Liver (tissue), 9 donors: ENCODE data around the gene PPP1R14D. TPM values are rescaled to one million over a fixed set of nuclear protein-coding genes. Genes with fewer than 3 reads are reported as not detected.
A peak's percentile ranks its signal among the peaks of the same experiment; 100 is the strongest.

Experiments used
- DNase-seq: peaks from one replicate; pipeline ENCODE4 v3.0.0-alpha.2; 2017; ENCODE audit warnings: low spot score
- H3K27ac ChIP-seq, 2 donors: one replicate each; pipeline ENCODE4 v1.7.0; 2013; ENCODE audit warnings: inconsistent platforms in 2 of 2, low read length in 2 of 2, control low read depth in 1 of 2, low read depth in 1 of 2, mild to moderate bottlenecking in 1 of 2
- H3K27me3 ChIP-seq, 4 donors: one replicate each; pipeline versions ENCODE4 v1.6.1 to v1.7.0; 2013; ENCODE audit warnings: low read length in 3 of 4, inconsistent platforms in 1 of 4, mild to moderate bottlenecking in 1 of 4, moderate library complexity in 1 of 4; ENCODE audit not compliant: control insufficient read depth in 4 of 4, insufficient read depth in 4 of 4
- H3K36me3 ChIP-seq, 4 donors: one replicate each; pipeline versions ENCODE4 v1.6.1 to v1.7.0; 2013; ENCODE audit warnings: low read length in 3 of 4, mild to moderate bottlenecking in 3 of 4, low read depth in 1 of 4, moderate library complexity in 1 of 4; ENCODE audit not compliant: control insufficient read depth in 4 of 4, insufficient read depth in 3 of 4
- H3K4me1 ChIP-seq, 4 donors: one replicate each; pipeline versions ENCODE4 v1.6.1 to v1.7.0; 2013; ENCODE audit warnings: low read length in 3 of 4, mild to moderate bottlenecking in 3 of 4, moderate library complexity in 1 of 4; ENCODE audit not compliant: control insufficient read depth in 4 of 4, insufficient read depth in 4 of 4
- H3K4me3 ChIP-seq, 3 donors: one replicate each; pipeline versions ENCODE4 v1.6.1 to v1.7.0; 2013; ENCODE audit warnings: low read length in 3 of 3, control low read depth in 1 of 3, low read depth in 1 of 3, mild to moderate bottlenecking in 1 of 3
- H3K9ac ChIP-seq, 2 donors: one replicate each; pipeline ENCODE4 v1.7.0; 2013; ENCODE audit warnings: low read length in 2 of 2, mild to moderate bottlenecking in 2 of 2, moderate library complexity in 2 of 2, control low read depth in 1 of 2, low read depth in 1 of 2
- H3K9me3 ChIP-seq, 4 donors: one replicate each; pipeline versions ENCODE4 v1.6.1 to v1.7.0; 2013; ENCODE audit warnings: low read length in 3 of 4; ENCODE audit not compliant: control insufficient read depth in 4 of 4
- ATF3 ChIP-seq: IDR thresholded peaks from 2 replicates; pipeline ENCODE4 v1.6.1; 2016; ENCODE audit warnings: antibody characterized with exemption
- CTCF ChIP-seq: fragments of 150-350 bp; IDR thresholded peaks from 2 replicates; pipeline ENCODE4 v1.5.1; 2017; ENCODE audit warnings: improper control_type of control experiment, low read depth, low read length; ENCODE audit not compliant: missing input control
- EGR1 ChIP-seq, 2 donors: IDR thresholded peaks; 2 replicates each; pipeline ENCODE4 v1.6.1; 2016 to 2018; ENCODE audit warnings: antibody characterized with exemption in 2 of 2, low read depth in 2 of 2
- FOXA1 ChIP-seq: IDR thresholded peaks from 2 replicates; pipeline ENCODE4 v1.6.1; 2016; ENCODE audit warnings: antibody characterized with exemption
- FOXA2 ChIP-seq: IDR thresholded peaks from 2 replicates; pipeline ENCODE4 v1.6.1; 2016; ENCODE audit warnings: antibody characterized with exemption
- GABPA ChIP-seq, 2 donors: IDR thresholded peaks in 1 of 2; conservative IDR thresholded peaks in 1 of 2; 2 replicates each; pipeline ENCODE4 v1.6.1; 2016; ENCODE audit warnings: antibody characterized with exemption in 2 of 2, mild to moderate bottlenecking in 1 of 2, moderate library complexity in 1 of 2
- HNF4A ChIP-seq, 2 donors: conservative IDR thresholded peaks; 2 replicates each; pipeline ENCODE4 v1.6.1; 2016; ENCODE audit warnings: antibody characterized with exemption in 2 of 2, mild to moderate bottlenecking in 2 of 2
- HNF4G ChIP-seq: IDR thresholded peaks from 2 replicates; pipeline ENCODE4 v1.6.1; 2016; ENCODE audit warnings: antibody characterized with exemption
- JUND ChIP-seq, 2 donors: IDR thresholded peaks; 2 replicates each; pipeline ENCODE4 v1.6.1; 2016; ENCODE audit warnings: antibody characterized with exemption in 2 of 2
- MAX ChIP-seq: IDR thresholded peaks from 2 replicates; pipeline ENCODE4 v1.6.1; 2016; ENCODE audit warnings: antibody characterized with exemption
- NR2F2 ChIP-seq: IDR thresholded peaks from 2 replicates; pipeline ENCODE4 v1.6.1; 2016; ENCODE audit warnings: antibody characterized with exemption
- RAD21 ChIP-seq, 2 donors: IDR thresholded peaks; 2 replicates each; pipeline ENCODE4 v1.6.1; 2016; ENCODE audit warnings: antibody characterized with exemption in 2 of 2, mild to moderate bottlenecking in 2 of 2
- REST ChIP-seq: IDR thresholded peaks from 2 replicates; pipeline ENCODE4 v1.6.1; 2016; ENCODE audit warnings: antibody characterized with exemption, mild to moderate bottlenecking
- RXRA ChIP-seq, 2 donors: IDR thresholded peaks; 2 replicates each; pipeline ENCODE4 v1.6.1; 2017 to 2018; ENCODE audit warnings: antibody characterized with exemption in 2 of 2, mild to moderate bottlenecking in 1 of 2
- SP1 ChIP-seq: IDR thresholded peaks from 2 replicates; pipeline ENCODE4 v1.6.1; 2018; ENCODE audit warnings: antibody characterized with exemption, mild to moderate bottlenecking
- TAF1 ChIP-seq: conservative IDR thresholded peaks from 2 replicates; pipeline ENCODE4 v1.6.1; 2016; ENCODE audit warnings: antibody characterized with exemption, mild to moderate bottlenecking
- YY1 ChIP-seq: IDR thresholded peaks from 2 replicates; pipeline ENCODE4 v1.6.1; 2016; ENCODE audit warnings: antibody characterized with exemption, mild to moderate bottlenecking
- ZBTB33 ChIP-seq: IDR thresholded peaks from 2 replicates; pipeline ENCODE4 v1.6.1; 2016; ENCODE audit warnings: antibody characterized with exemption
- WGBS: extraction: QIAGEN DNeasy Blood & Tissue Kit; methylation state at CpG from one replicate; pipeline ENCODE4 v1.1.7; 2013; 5-methylcytosine and 5-hydroxymethylcytosine counted together
- polyA plus RNA-seq, 2 donors: library from polyadenylated mRNA; stranded (reverse) in 1 of 2; unstranded in 1 of 2; fragments of 200-250 nt in 1 of 2; fragments of >200 nt in 1 of 2; fragmentation: Nextera tagmentation in 1 of 2; extraction: Ambion mirVana in 1 of 2; gene quantifications; one replicate each; pipeline versions ENCODE4 v1.2.1 to v1.2.3, GENCODE V29; 2013 to 2015
- total RNA-seq, 2 donors: library from RNA; depleted of rRNA; stranded (reverse); fragments of >200 nt; gene quantifications; one replicate each; pipeline ENCODE4 v1.2.3, GENCODE V29; 2014
- donor health status: healthy.
- donor health status: healthy.
- donor health status: healthy.
- donor health status: healthy.
- donor health status: healthy.

Gene PPP1R14D
- total and polyA plus RNA-seq, 4 donors, result not detected

- Histone ChIP-seq H3K27me3 (no peaks in the 10 kb centered on the region), H3K9ac (no peak overlapping the region), H3K4me3 (no peak overlapping the region), H3K4me1 (peaks cover 2 to 9% (median 3%) of the 10 kb centered on the region in 4 donors), H3K9me3 (no peaks in the 10 kb centered on the region), H3K27ac (peak overlapping the region; percentile 65 to 75), H3K36me3 (peaks cover 0 to 5% (median under 1%) of the 10 kb centered on the region in 4 donors)
- 41% methylated on average over 9 of the region's 9 CpGs for WGBS
- TF ChIP-seq HNF4G, result peak; percentile 98
- peak; percentile 34 for TF ChIP-seq RAD21 (IDR thresholded peaks at IDR 0.05)
- peak; percentile 63 for TF ChIP-seq FOXA1
- peak; percentile 95 for TF ChIP-seq NR2F2
- TF ChIP-seq GABPA (IDR thresholded peaks at IDR 0.05 in 1 of 2, conservative IDR thresholded peaks at IDR 0.05 in 1 of 2), result no peak
- TF ChIP-seq TAF1, result no peak
- peak; percentile 77 to 97 for TF ChIP-seq JUND (IDR thresholded peaks at IDR 0.05)
- no peak for TF ChIP-seq EGR1 (IDR thresholded peaks at IDR 0.05; ENCODE audit: low read depth in 2 of 2)
- peak; percentile 98 for TF ChIP-seq SP1
- TF ChIP-seq ATF3, result peak; percentile 74
- TF ChIP-seq MAX, result peak; percentile 81
- peak; percentile 84 for TF ChIP-seq REST
- peak; percentile 38 for TF ChIP-seq FOXA2
- TF ChIP-seq CTCF, result no peak
- TF ChIP-seq ZBTB33, result peak; percentile 83
- TF ChIP-seq YY1, result peak; percentile 86
- TF ChIP-seq RXRA (IDR thresholded peaks at IDR 0.05), result peak; percentile 96 to 99
- TF ChIP-seq HNF4A (conservative IDR thresholded peaks at IDR 0.05), result peak; percentile 99 to 100
- no peak for DNase-seq
Observed at GRCh38 chr15:40793216-40793989, 35.1 kb downstream of the PPP1R14D start.
